HepG2 (cell line): ENCODE data around the gene ZSCAN1. TPM values are rescaled to one million over a fixed set of nuclear protein-coding genes. Genes with fewer than 3 reads are reported as not detected.

Source experiments
- ARHGAP35 ChIP-seq: sonication (generic); formaldehyde crosslinking; IDR thresholded peaks from 2 replicates; pipeline ENCODE4 v1.9.0; 2022; ENCODE audit warnings: mild to moderate bottlenecking, inconsistent platforms, moderate library complexity, missing genetic modification reagents, borderline replicate concordance
- PHF20 ChIP-seq: sonication (generic); formaldehyde crosslinking; IDR thresholded peaks from 2 replicates; pipeline ENCODE4 v1.5.0; 2020; ENCODE audit warnings: mild to moderate bottlenecking, missing genetic modification reagents
- SP1 ChIP-seq, 2 experiments: fragments of 450-650 bp in 1 of 2; sonication (generic) in 1 of 2; formaldehyde crosslinking in 1 of 2; IDR thresholded peaks; 2 replicates each; pipeline versions ENCODE4 v1.4.0 to v1.6.1; 2016 to 2020; ENCODE audit warnings: missing genetic modification reagents in 1 of 2
- STAT5B ChIP-seq: sonication (generic); formaldehyde crosslinking; IDR thresholded peaks from 2 replicates; pipeline ENCODE4 v1.4.0; 2020; ENCODE audit warnings: missing genetic modification reagents
- ZNF230 ChIP-seq: sonication (generic); formaldehyde crosslinking; IDR thresholded peaks from 2 replicates; pipeline ENCODE4 v1.4.0; 2020; ENCODE audit warnings: mild to moderate bottlenecking, missing genetic modification reagents
- ZNF350 ChIP-seq: sonication (generic); formaldehyde crosslinking; IDR thresholded peaks from 2 replicates; pipeline ENCODE4 v1.4.0; 2020; ENCODE audit warnings: mild to moderate bottlenecking, low read depth, missing genetic modification reagents, borderline replicate concordance
- polyA plus RNA-seq, 8 experiments: library from polyadenylated mRNA; depleted of rRNA in 3 of 8; stranded (reverse) in 7 of 8; unstranded in 1 of 8; fragments of >200 nt; fragmentation: Illumina TruSeq in 4 of 8; extraction: Trizol in 4 of 8; gene quantifications; 2 replicates each; pipeline versions ENCODE4 v1.2.1 to v1.2.3, GENCODE V29; 2011 to 2016; ENCODE audit warnings: low read depth in 4 of 8, missing spikeins in 1 of 8, mixed read lengths in 1 of 8; ENCODE audit not compliant: insufficient read depth in 1 of 8
- total RNA-seq, 5 experiments: library from RNA; depleted of rRNA; stranded (reverse); fragments of >200 nt; fragmentation: Illumina TruSeq; extraction: Trizol; gene quantifications; 2 replicates each; pipeline ENCODE4 v1.2.3, GENCODE V29; 2016; ENCODE audit warnings: low read depth in 1 of 5
- TF ChIP-seq, protein P1 (sequence below): sonication (generic); formaldehyde crosslinking; IDR thresholded peaks from 2 replicates; pipeline ENCODE4 v1.5.0; 2020; ENCODE audit warnings: mild to moderate bottlenecking, missing genetic modification reagents, borderline replicate concordance
- TF ChIP-seq, protein P2 (sequence below): sonication (generic); formaldehyde crosslinking; conservative IDR thresholded peaks from 2 replicates; pipeline ENCODE4 v1.4.0; 2020; ENCODE audit warnings: mild to moderate bottlenecking, missing genetic modification reagents, moderate library complexity
- TF ChIP-seq, protein P3 (sequence below): sonication (generic); formaldehyde crosslinking; IDR thresholded peaks from 2 replicates; pipeline ENCODE4 v1.9.0; 2021; ENCODE audit warnings: missing genetic modification reagents, mild to moderate bottlenecking, borderline replicate concordance
- TF ChIP-seq, protein P4 (sequence below), 2 experiments: sonication (generic) in 1 of 2; formaldehyde crosslinking in 1 of 2; IDR thresholded peaks; 2 replicates each; pipeline versions ENCODE4 v1.6.1 to v1.9.0; 2014 to 2022; ENCODE audit warnings: antibody characterized with exemption in 1 of 2, borderline replicate concordance in 1 of 2, inconsistent platforms in 1 of 2, low read depth in 1 of 2, missing genetic modification reagents in 1 of 2

ZSCAN1 gene
- total and polyA plus RNA-seq, 2 of the 13 experiments (the other 11 are each of a cell fraction or from before 2014, with no cell fraction given), result not detected

DNA sequence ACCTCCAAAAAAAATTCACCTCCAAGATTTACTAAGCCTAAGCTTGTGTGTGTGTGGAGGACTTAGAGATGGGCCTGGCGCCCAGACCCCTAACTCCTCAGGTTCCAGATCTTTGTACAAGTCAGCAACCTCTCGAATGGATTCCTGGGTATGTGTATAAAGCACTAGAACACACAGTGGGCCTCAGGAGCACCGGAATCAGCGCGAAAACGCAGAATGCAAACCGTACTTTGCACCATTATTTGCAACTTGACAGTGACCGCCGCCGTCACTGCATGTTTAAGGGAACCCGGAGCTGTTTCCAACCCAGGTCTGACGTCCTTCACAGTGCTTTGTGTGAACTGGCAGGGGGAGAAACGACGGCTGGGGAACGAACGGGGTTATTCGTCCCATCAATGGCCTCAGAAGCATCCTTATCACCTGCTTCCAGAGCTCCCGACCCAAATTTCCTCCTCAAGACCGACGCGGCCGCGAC is 31.9 kb upstream of the ZSCAN1 start (continued):
- TF ChIP-seq, protein P1, sequence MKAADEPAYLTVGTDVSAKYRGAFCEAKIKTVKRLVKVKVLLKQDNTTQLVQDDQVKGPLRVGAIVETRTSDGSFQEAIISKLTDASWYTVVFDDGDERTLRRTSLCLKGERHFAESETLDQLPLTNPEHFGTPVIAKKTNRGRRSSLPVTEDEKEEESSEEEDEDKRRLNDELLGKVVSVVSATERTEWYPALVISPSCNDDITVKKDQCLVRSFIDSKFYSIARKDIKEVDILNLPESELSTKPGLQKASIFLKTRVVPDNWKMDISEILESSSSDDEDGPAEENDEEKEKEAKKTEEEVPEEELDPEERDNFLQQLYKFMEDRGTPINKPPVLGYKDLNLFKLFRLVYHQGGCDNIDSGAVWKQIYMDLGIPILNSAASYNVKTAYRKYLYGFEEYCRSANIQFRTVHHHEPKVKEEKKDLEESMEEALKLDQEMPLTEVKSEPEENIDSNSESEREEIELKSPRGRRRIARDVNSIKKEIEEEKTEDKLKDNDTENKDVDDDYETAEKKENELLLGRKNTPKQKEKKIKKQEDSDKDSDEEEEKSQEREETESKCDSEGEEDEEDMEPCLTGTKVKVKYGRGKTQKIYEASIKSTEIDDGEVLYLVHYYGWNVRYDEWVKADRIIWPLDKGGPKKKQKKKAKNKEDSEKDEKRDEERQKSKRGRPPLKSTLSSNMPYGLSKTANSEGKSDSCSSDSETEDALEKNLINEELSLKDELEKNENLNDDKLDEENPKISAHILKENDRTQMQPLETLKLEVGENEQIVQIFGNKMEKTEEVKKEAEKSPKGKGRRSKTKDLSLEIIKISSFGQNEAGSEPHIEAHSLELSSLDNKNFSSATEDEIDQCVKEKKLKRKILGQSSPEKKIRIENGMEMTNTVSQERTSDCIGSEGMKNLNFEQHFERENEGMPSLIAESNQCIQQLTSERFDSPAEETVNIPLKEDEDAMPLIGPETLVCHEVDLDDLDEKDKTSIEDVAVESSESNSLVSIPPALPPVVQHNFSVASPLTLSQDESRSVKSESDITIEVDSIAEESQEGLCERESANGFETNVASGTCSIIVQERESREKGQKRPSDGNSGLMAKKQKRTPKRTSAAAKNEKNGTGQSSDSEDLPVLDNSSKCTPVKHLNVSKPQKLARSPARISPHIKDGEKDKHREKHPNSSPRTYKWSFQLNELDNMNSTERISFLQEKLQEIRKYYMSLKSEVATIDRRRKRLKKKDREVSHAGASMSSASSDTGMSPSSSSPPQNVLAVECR (CRISPR knock-in tag), result no peak
- TF ChIP-seq, protein P2, sequence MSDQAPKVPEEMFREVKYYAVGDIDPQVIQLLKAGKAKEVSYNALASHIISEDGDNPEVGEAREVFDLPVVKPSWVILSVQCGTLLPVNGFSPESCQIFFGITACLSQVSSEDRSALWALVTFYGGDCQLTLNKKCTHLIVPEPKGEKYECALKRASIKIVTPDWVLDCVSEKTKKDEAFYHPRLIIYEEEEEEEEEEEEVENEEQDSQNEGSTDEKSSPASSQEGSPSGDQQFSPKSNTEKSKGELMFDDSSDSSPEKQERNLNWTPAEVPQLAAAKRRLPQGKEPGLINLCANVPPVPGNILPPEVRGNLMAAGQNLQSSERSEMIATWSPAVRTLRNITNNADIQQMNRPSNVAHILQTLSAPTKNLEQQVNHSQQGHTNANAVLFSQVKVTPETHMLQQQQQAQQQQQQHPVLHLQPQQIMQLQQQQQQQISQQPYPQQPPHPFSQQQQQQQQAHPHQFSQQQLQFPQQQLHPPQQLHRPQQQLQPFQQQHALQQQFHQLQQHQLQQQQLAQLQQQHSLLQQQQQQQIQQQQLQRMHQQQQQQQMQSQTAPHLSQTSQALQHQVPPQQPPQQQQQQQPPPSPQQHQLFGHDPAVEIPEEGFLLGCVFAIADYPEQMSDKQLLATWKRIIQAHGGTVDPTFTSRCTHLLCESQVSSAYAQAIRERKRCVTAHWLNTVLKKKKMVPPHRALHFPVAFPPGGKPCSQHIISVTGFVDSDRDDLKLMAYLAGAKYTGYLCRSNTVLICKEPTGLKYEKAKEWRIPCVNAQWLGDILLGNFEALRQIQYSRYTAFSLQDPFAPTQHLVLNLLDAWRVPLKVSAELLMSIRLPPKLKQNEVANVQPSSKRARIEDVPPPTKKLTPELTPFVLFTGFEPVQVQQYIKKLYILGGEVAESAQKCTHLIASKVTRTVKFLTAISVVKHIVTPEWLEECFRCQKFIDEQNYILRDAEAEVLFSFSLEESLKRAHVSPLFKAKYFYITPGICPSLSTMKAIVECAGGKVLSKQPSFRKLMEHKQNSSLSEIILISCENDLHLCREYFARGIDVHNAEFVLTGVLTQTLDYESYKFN, result peak; percentile 24; the same call in 1 of the 2 replicates
- no peak for TF ChIP-seq ZNF350 (CRISPR knock-in tag)
- no peak for TF ChIP-seq ZNF230 (CRISPR knock-in tag)
- no peak for TF ChIP-seq ARHGAP35
- TF ChIP-seq, protein P3, sequence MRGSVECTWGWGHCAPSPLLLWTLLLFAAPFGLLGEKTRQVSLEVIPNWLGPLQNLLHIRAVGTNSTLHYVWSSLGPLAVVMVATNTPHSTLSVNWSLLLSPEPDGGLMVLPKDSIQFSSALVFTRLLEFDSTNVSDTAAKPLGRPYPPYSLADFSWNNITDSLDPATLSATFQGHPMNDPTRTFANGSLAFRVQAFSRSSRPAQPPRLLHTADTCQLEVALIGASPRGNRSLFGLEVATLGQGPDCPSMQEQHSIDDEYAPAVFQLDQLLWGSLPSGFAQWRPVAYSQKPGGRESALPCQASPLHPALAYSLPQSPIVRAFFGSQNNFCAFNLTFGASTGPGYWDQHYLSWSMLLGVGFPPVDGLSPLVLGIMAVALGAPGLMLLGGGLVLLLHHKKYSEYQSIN (CRISPR knock-in tag), result no peak
- TF ChIP-seq SP1 (IDR thresholded peaks at IDR 0.05), result no peak
- no peak for TF ChIP-seq SP1 (CRISPR knock-in tag; IDR thresholded peaks at IDR 0.05)
- TF ChIP-seq STAT5B (CRISPR knock-in tag), result no peak
- TF ChIP-seq, protein P4, sequence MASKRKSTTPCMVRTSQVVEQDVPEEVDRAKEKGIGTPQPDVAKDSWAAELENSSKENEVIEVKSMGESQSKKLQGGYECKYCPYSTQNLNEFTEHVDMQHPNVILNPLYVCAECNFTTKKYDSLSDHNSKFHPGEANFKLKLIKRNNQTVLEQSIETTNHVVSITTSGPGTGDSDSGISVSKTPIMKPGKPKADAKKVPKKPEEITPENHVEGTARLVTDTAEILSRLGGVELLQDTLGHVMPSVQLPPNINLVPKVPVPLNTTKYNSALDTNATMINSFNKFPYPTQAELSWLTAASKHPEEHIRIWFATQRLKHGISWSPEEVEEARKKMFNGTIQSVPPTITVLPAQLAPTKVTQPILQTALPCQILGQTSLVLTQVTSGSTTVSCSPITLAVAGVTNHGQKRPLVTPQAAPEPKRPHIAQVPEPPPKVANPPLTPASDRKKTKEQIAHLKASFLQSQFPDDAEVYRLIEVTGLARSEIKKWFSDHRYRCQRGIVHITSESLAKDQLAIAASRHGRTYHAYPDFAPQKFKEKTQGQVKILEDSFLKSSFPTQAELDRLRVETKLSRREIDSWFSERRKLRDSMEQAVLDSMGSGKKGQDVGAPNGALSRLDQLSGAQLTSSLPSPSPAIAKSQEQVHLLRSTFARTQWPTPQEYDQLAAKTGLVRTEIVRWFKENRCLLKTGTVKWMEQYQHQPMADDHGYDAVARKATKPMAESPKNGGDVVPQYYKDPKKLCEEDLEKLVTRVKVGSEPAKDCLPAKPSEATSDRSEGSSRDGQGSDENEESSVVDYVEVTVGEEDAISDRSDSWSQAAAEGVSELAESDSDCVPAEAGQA (IDR thresholded peaks at IDR 0.05; ENCODE audit: low read depth), result no peak
- TF ChIP-seq, protein P4 (CRISPR knock-in tag; IDR thresholded peaks at IDR 0.05; ENCODE audit: borderline replicate concordance), result no peak
- TF ChIP-seq PHF20 (CRISPR knock-in tag), result no peak
